H1 (cell line): ENCODE data around the gene DNASE1. TPM values are rescaled to one million over a fixed set of nuclear protein-coding genes. Genes with fewer than 3 reads are reported as not detected.
A peak's percentile ranks its signal among the peaks of the same experiment; 100 is the strongest.

Source experiments
- CTCF ChIP-seq, 3 experiments: IDR thresholded peaks; 1 replicate in 2 of 3; 2 replicates in 1 of 3; pipeline versions ENCODE4 v1.5.1 to v1.6.1; 2011; ENCODE audit warnings: low read length in 3 of 3, mild to moderate bottlenecking in 3 of 3, inconsistent platforms in 2 of 3, low read depth in 1 of 3, moderate library complexity in 1 of 3; ENCODE audit not compliant: insufficient read depth in 1 of 3; ENCODE audit errors: control extremely low read depth in 1 of 3
- polyA plus RNA-seq, 7 experiments: library from polyadenylated mRNA; depleted of rRNA in 3 of 7; stranded (reverse) in 5 of 7; unstranded in 2 of 7; fragments of >200 nt in 5 of 7; fragments of 200-250 nt in 2 of 7; gene quantifications; 1 replicate in 5 of 7; 2 replicates in 1 of 7; 4 replicates in 1 of 7; pipeline versions ENCODE4 v1.2.1 to v1.2.3, GENCODE V29; 2011 to 2013; ENCODE audit warnings: missing spikeins in 2 of 7, mixed read lengths in 2 of 7
- total RNA-seq: library from RNA; stranded (reverse); fragmentation: NEBNext Ultra II Directional; extraction: Animal tissue kit (Norgen Biotek cat#: 25700); gene quantifications from 2 replicates; pipeline ENCODE4 v1.2.1, GENCODE V29; 2021

Gene DNASE1
- total and polyA plus RNA-seq, 2 of the 8 experiments (the other 6 are each of a cell fraction or from before 2014, with no cell fraction given) = 11.5 to 16.7 TPM

GRCh38 chr16:3690470-3690928 lies 36.0 kb downstream of the DNASE1 start (continued):
- TF ChIP-seq CTCF (IDR thresholded peaks at IDR 0.05; ENCODE audit: control extremely low read depth in 1 of 3, insufficient read depth in 1 of 3, low read depth in 1 of 3, low read length in 3 of 3) = peak; percentile 83 to 97 (median 89)
